Measurements from ENCODE around the gene SRP54.

DNA sequence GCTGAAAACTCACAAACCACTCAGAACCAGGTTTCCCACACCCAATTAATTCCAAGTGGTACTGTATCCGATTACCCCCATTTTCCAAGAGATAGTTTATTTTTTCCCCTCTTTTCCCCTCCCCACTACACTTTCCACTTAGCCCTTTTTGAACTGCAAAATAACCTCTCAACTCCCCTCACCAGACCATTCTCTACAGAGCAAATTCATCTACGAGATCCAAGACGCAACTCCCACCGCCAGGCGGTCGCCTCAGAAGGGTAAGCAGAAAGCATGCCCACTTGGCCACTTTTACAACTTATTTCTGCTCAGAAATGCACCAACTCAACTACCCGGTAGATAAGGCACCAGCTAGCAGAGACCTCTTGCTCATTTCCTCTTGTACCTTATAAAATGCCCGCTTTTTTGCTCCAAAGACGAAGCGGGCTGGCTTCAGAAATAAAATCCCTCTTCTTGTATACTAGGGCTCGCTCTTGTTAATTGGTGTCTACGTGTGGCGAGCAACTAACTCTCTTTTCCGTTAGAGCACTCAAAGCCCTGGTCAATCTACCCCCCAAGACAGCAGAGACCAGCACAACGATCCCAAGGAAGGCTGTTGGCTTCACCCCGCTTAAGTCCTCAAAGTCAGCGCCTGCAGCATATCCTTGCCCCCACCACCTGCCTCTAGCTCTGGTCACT lies 910 bp upstream of the SRP54 start:
- TF ChIP-seq EGR1 (IDR thresholded peaks at IDR 0.05; ENCODE audit: low read depth in 2 of 2) (no peak), YY1 (IDR thresholded peaks at IDR 0.05) (no peak), NR2F2 (IDR thresholded peaks at IDR 0.05) (no peak), JUND (IDR thresholded peaks at IDR 0.05) (no peak), TAF1 (conservative IDR thresholded peaks at IDR 0.05) (no peak), SP1 (IDR thresholded peaks at IDR 0.05) (no peak)
- TF ChIP-seq, protein P1, sequence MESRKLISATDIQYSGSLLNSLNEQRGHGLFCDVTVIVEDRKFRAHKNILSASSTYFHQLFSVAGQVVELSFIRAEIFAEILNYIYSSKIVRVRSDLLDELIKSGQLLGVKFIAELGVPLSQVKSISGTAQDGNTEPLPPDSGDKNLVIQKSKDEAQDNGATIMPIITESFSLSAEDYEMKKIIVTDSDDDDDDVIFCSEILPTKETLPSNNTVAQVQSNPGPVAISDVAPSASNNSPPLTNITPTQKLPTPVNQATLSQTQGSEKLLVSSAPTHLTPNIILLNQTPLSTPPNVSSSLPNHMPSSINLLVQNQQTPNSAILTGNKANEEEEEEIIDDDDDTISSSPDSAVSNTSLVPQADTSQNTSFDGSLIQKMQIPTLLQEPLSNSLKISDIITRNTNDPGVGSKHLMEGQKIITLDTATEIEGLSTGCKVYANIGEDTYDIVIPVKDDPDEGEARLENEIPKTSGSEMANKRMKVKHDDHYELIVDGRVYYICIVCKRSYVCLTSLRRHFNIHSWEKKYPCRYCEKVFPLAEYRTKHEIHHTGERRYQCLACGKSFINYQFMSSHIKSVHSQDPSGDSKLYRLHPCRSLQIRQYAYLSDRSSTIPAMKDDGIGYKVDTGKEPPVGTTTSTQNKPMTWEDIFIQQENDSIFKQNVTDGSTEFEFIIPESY (IDR thresholded peaks at IDR 0.05) = no peak
- TF ChIP-seq, protein P2, sequence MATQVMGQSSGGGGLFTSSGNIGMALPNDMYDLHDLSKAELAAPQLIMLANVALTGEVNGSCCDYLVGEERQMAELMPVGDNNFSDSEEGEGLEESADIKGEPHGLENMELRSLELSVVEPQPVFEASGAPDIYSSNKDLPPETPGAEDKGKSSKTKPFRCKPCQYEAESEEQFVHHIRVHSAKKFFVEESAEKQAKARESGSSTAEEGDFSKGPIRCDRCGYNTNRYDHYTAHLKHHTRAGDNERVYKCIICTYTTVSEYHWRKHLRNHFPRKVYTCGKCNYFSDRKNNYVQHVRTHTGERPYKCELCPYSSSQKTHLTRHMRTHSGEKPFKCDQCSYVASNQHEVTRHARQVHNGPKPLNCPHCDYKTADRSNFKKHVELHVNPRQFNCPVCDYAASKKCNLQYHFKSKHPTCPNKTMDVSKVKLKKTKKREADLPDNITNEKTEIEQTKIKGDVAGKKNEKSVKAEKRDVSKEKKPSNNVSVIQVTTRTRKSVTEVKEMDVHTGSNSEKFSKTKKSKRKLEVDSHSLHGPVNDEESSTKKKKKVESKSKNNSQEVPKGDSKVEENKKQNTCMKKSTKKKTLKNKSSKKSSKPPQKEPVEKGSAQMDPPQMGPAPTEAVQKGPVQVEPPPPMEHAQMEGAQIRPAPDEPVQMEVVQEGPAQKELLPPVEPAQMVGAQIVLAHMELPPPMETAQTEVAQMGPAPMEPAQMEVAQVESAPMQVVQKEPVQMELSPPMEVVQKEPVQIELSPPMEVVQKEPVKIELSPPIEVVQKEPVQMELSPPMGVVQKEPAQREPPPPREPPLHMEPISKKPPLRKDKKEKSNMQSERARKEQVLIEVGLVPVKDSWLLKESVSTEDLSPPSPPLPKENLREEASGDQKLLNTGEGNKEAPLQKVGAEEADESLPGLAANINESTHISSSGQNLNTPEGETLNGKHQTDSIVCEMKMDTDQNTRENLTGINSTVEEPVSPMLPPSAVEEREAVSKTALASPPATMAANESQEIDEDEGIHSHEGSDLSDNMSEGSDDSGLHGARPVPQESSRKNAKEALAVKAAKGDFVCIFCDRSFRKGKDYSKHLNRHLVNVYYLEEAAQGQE (IDR thresholded peaks at IDR 0.05) = no peak
- TF ChIP-seq, protein P3, sequence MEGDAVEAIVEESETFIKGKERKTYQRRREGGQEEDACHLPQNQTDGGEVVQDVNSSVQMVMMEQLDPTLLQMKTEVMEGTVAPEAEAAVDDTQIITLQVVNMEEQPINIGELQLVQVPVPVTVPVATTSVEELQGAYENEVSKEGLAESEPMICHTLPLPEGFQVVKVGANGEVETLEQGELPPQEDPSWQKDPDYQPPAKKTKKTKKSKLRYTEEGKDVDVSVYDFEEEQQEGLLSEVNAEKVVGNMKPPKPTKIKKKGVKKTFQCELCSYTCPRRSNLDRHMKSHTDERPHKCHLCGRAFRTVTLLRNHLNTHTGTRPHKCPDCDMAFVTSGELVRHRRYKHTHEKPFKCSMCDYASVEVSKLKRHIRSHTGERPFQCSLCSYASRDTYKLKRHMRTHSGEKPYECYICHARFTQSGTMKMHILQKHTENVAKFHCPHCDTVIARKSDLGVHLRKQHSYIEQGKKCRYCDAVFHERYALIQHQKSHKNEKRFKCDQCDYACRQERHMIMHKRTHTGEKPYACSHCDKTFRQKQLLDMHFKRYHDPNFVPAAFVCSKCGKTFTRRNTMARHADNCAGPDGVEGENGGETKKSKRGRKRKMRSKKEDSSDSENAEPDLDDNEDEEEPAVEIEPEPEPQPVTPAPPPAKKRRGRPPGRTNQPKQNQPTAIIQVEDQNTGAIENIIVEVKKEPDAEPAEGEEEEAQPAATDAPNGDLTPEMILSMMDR (IDR thresholded peaks at IDR 0.05; ENCODE audit: low read depth, low read length, missing input control) = peak; percentile 11
- TF ChIP-seq, protein P4, sequence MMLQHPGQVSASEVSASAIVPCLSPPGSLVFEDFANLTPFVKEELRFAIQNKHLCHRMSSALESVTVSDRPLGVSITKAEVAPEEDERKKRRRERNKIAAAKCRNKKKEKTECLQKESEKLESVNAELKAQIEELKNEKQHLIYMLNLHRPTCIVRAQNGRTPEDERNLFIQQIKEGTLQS (IDR thresholded peaks at IDR 0.05) = no peak

Measured in liver (tissue), 3 donors.